ENCODE measurements around the gene MBD5.

DNA sequence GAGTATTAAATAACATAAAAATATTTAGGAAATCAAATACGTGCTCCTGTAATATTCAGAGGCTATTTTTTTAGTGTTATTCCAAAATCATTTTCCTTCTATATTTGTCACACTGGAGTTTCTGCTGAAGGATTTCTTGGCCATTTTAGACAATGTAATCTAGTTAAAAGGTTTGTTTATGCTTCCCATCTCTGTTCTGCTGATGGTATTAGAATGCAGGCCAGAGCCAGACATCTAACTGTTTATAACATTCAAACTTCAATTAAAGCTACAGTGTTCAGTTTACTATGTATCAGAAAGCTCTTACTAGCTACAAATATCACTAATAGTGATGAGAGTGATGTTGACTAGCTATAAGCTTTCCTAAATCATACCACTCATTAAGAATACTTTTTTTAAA lies 7.9 kb downstream of the MBD5 start:
- TF ChIP-seq CTCF (IDR thresholded peaks at IDR 0.05; ENCODE audit: borderline replicate concordance, extremely low read depth, low read length, poor library complexity, severe bottlenecking) (no peak), EZH2 (IDR thresholded peaks at IDR 0.05; ENCODE audit: borderline replicate concordance, low read depth, low read length, severe bottlenecking) (no peak)
